ENCODE data around the gene BRD2.

GRCh38 chr6:32950449-32950848, 17.9 kb upstream of the BRD2 start:
- TF ChIP-seq YY1 (IDR thresholded peaks at IDR 0.05; ENCODE audit: insufficient read depth, insufficient read length) (no peak), ZNF274 (IDR thresholded peaks at IDR 0.05; ENCODE audit: low read depth, low read length) (no peak)

Measured in NT2/D1 (cell line).